Measurements from ENCODE around the gene ARPC1A. TPM values are rescaled to one million over a fixed set of nuclear protein-coding genes. Genes with fewer than 3 reads are reported as not detected.

The ARPC1A gene
- total and polyA plus RNA-seq, 8 donors = 32.8 to 90.9 (median 62.7) TPM

- H3K27ac ChIP-seq = no peak overlapping the region
- H3K4me3 ChIP-seq = no peak overlapping the region
- H3K9me3 ChIP-seq = no peaks in the 10 kb centered on the region
- TF ChIP-seq CTCF (IDR thresholded peaks at IDR 0.05) = no peak
- no peaks in the 10 kb centered on the region for H3K27me3 ChIP-seq
- no peaks in the 10 kb centered on the region for H3K4me1 ChIP-seq
- FAIRE-seq (no peak), ATAC-seq (no peak), DNase-seq (no peak)
- 86 to 90% methylated on average over 11 of the region's 11 CpGs for WGBS, 2 donors
- intact Hi-C loops (cut with DNase I) = no loop called here
- peaks cover 3 to 31% (median 14%) of the 10 kb centered on the region in 3 donors for H3K36me3 ChIP-seq
These were observed 40.9 kb downstream of the ARPC1A start for GRCh38 chr7:99366646-99367045.

- Histone ChIP-seq H3K27me3 (no peaks in the 10 kb centered on the region), H3K4me1 (peaks cover 0 to 9% (median 0%) of the 10 kb centered on the region in 3 donors), H3K4me3 (no peak overlapping the region), H3K27ac (no peak overlapping the region), H3K9me3 (no peaks in the 10 kb centered on the region), H3K36me3 (peaks cover 3 to 25% (median 10%) of the 10 kb centered on the region in 3 donors)
- intact Hi-C loops (cut with DNase I) = no loop called here
- DNase-seq (no peak), FAIRE-seq (no peak), ATAC-seq (no peak)
- TF ChIP-seq CTCF (IDR thresholded peaks at IDR 0.05) = no peak
- 93 to 97% methylated on average over 13 of the region's 13 CpGs for WGBS, 2 donors
These were observed 43.2 kb downstream of the ARPC1A start for GRCh38 chr7:99368750-99369389.

- TF ChIP-seq CTCF (IDR thresholded peaks at IDR 0.05) = no peak
- no peak overlapping the region for H3K27ac ChIP-seq
- no peak overlapping the region for H3K4me3 ChIP-seq
- no peaks in the 10 kb centered on the region for H3K9me3 ChIP-seq
- FAIRE-seq (no peak), ATAC-seq (no peak), DNase-seq (no peak)
- WGBS, 2 donors = 58 to 64% methylated on average over 9 of the region's 9 CpGs
- intact Hi-C loops (cut with DNase I) = no loop called here
- peaks cover 0 to 9% (median 0%) of the 10 kb centered on the region in 3 donors for H3K4me1 ChIP-seq
- H3K36me3 ChIP-seq = peaks cover 3 to 16% (median 4%) of the 10 kb centered on the region in 3 donors
- no peaks in the 10 kb centered on the region for H3K27me3 ChIP-seq
These were observed 44.2 kb downstream of the ARPC1A start for GRCh38 chr7:99369767-99370391.

- intact Hi-C loops (cut with DNase I) = no loop called here
- Histone ChIP-seq H3K4me3 (no peak overlapping the region), H3K36me3 (peaks cover 0 to 7% (median 0%) of the 10 kb centered on the region in 3 donors), H3K9me3 (no peaks in the 10 kb centered on the region), H3K4me1 (peaks cover 0 to 12% (median 0%) of the 10 kb centered on the region in 3 donors), H3K27me3 (no peaks in the 10 kb centered on the region), H3K27ac (peak overlapping the region in 2 of 4 donors; percentile 55 to 69)
- ATAC-seq = no peak
- FAIRE-seq = no peak
- no peak for DNase-seq
- TF ChIP-seq CTCF (IDR thresholded peaks at IDR 0.05) = no peak
- 87 to 93% methylated on average over 11 of the region's 11 CpGs for WGBS, 2 donors
These were observed 45.8 kb downstream of the ARPC1A start for GRCh38 chr7:99371376-99371920.
